Spleen (tissue), 11 donors: Measurements from ENCODE around the gene C19orf53. TPM values are rescaled to one million over a fixed set of nuclear protein-coding genes. Genes with fewer than 3 reads are reported as not detected.

Source experiments
- DNase-seq: peaks from one replicate; pipeline ENCODE4 v3.0.0-alpha.2; 2020
- H3K27ac ChIP-seq, 8 donors: fragments of 200-600 bp; sonication (generic) in 7 of 8; 1 replicate in 4 of 8; 2 replicates in 4 of 8; pipeline versions ENCODE4 v1.5.0 to v1.8.0; 2016 to 2021; ENCODE audit warnings: inconsistent platforms in 4 of 8, mild to moderate bottlenecking in 4 of 8, moderate library complexity in 1 of 8
- H3K27me3 ChIP-seq, 7 donors: fragments of 200-600 bp; sonication (generic) in 6 of 7; replicated peaks in 1 of 7; 1 replicate in 4 of 7; 2 replicates in 3 of 7; pipeline versions ENCODE4 v1.5.0 to v1.8.0; 2016 to 2021; ENCODE audit warnings: inconsistent platforms in 3 of 7, mild to moderate bottlenecking in 1 of 7
- H3K36me3 ChIP-seq, 6 donors: fragments of 200-600 bp; sonication (generic) in 5 of 6; 1 replicate in 4 of 6; 2 replicates in 2 of 6; pipeline versions ENCODE4 v1.5.0 to v1.8.0; 2016 to 2021; ENCODE audit warnings: inconsistent platforms in 2 of 6
- H3K4me1 ChIP-seq, 6 donors: fragments of 200-600 bp; sonication (generic) in 5 of 6; 1 replicate in 3 of 6; 2 replicates in 3 of 6; pipeline versions ENCODE4 v1.5.0 to v1.8.0; 2016 to 2021; ENCODE audit warnings: inconsistent platforms in 3 of 6
- H3K4me3 ChIP-seq, 8 donors: fragments of 200-600 bp; sonication (generic) in 7 of 8; 1 replicate in 4 of 8; 2 replicates in 4 of 8; pipeline versions ENCODE4 v1.5.0 to v1.8.0; 2016 to 2021; ENCODE audit warnings: inconsistent platforms in 4 of 8, mild to moderate bottlenecking in 4 of 8, moderate library complexity in 2 of 8
- H3K9me3 ChIP-seq, 8 donors: fragments of 200-600 bp; sonication (generic) in 7 of 8; 1 replicate in 4 of 8; 2 replicates in 4 of 8; pipeline versions ENCODE4 v1.5.0 to v1.8.0; 2016 to 2021; ENCODE audit warnings: inconsistent platforms in 4 of 8
- POLR2A ChIP-seq, 3 donors: fragments of 450-650 bp; IDR thresholded peaks; one replicate each; pipeline ENCODE4 v1.5.1; 2017; ENCODE audit warnings: antibody characterized with exemption in 3 of 3, mild to moderate bottlenecking in 1 of 3
- POLR2AphosphoS5 ChIP-seq, 3 donors: sonication (generic); formaldehyde crosslinking; IDR thresholded peaks; one replicate each; pipeline ENCODE4 v1.5.1; 2017; ENCODE audit warnings: antibody characterized with exemption in 3 of 3
- WGBS, 5 donors: extraction: QIAGEN DNeasy Blood & Tissue Kit in 3 of 5; methylation state at CpG; one replicate each; pipeline versions ENCODE4 v1.1.5 to v1.1.7; 2013 to 2018; 5-methylcytosine and 5-hydroxymethylcytosine counted together
- intact Hi-C: fragments of 100-400 bp; cut with DNase I; formaldehyde crosslinking; loops from one replicate; pipeline ENCODE4 v1.15.0; 2023; ENCODE audit warnings: low total_unique reads
- polyA plus RNA-seq, 3 donors: library from polyadenylated mRNA; stranded (reverse); fragments of 200-250 nt; gene quantifications; one replicate each; pipeline ENCODE4 v1.2.1, GENCODE V29; 2013
- total RNA-seq, 7 donors: library from RNA; depleted of rRNA in 3 of 7; stranded (reverse); fragments of >200 nt in 3 of 7; fragmentation: NEBNext Ultra II Directional in 4 of 7; extraction: Animal tissue kit (Norgen Biotek cat#: 25700) in 4 of 7; gene quantifications; one replicate each; pipeline versions ENCODE4 v1.1.0 to v1.2.1, GENCODE V29; 2016 to 2021
- TF ChIP-seq, protein P1 (sequence below), 11 experiments: fragments of 200-600 bp in 7 of 11; fragments of 450-650 bp in 4 of 11; sonication (generic) in 4 of 11; IDR thresholded peaks in 8 of 11; conservative IDR thresholded peaks in 3 of 11; 1 replicate in 7 of 11; 2 replicates in 4 of 11; pipeline versions ENCODE4 v1.4.0 to v1.8.0; 2016 to 2021; ENCODE audit warnings: antibody characterized with exemption in 11 of 11, inconsistent platforms in 4 of 11, mild to moderate bottlenecking in 1 of 11
- donor health status: healthy with polysubstance abuse.
- donor health status: DM: no; HTN: no; CAD: no; lungs with moderate emphysema.
- donor health status: DM: no; HTN: no; CAD: no.
- donor health status: Bipolar disorder and iron deficiency.
- donor health status: healthy.
- donor health status: DM: no; HTN: no; CAD: no.
- donor health status: DM: yes; HTN: yes; CAD: no.

Gene C19orf53
- total and polyA plus RNA-seq, 10 donors = 39.6 to 190 (median 107) TPM

DNA sequence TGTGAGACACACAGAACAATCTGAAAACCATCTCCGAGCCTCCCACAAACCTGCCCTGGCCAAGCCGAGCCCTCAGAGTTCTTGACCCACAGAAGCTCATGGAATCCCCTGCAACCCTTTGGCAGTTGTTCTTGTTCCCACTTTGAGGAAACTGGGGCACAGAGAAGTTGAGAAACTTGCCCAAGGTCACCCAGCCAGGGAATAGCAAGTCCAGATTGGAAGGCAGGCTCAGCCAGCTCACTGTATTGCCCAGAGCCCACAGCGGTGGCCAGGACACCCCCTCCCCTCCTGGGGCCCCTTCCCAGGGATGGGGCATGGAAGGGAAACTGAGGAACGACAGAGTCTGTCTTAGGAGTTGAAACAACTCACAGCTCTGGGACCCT, 22.8 kb downstream of the C19orf53 start:
- no peak for DNase-seq
- Histone ChIP-seq H3K36me3 (peaks cover 0 to 18% (median 0%) of the 10 kb centered on the region in 6 donors), H3K4me1 (peaks cover 11 to 48% (median 35%) of the 10 kb centered on the region in 6 donors), H3K27me3 (no peaks in the 10 kb centered on the region), H3K4me3 (peak overlapping the region in 2 of 8 donors; percentile 83 to 90), H3K9me3 (no peaks in the 10 kb centered on the region), H3K27ac (peak overlapping the region; percentile 32 to 96 (median 90))
- 44 to 72% (median 68%) methylated on average over 3 to 4 of the region's 4 CpGs for WGBS, 5 donors
- intact Hi-C loops = no loop called here
- TF ChIP-seq POLR2AphosphoS5 (IDR thresholded peaks at IDR 0.05) (no peak), POLR2A (IDR thresholded peaks at IDR 0.05) (no peak)

DNA sequence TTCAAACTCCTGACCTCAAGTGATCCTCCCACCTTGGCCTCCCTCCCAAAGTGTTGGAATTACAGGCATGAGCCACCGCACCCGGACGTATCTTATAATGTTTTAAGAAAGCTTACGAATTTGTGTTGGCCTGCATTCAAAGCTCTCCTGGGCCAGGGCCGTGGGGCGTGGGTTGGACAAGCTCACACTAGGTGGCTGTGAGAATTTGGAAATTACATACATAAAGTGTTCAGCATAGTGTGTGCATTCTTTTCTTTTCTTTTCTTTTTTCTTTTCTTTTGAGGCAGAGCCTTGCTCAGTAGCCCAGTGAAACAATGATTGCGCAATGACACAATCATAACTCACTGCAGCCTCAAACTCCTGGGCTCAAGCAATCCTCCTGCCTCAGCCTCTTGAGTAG, 23.6 kb downstream of the C19orf53 start:
- TF ChIP-seq POLR2A (IDR thresholded peaks at IDR 0.05) (no peak), POLR2AphosphoS5 (IDR thresholded peaks at IDR 0.05) (no peak)
- TF ChIP-seq, protein P1, sequence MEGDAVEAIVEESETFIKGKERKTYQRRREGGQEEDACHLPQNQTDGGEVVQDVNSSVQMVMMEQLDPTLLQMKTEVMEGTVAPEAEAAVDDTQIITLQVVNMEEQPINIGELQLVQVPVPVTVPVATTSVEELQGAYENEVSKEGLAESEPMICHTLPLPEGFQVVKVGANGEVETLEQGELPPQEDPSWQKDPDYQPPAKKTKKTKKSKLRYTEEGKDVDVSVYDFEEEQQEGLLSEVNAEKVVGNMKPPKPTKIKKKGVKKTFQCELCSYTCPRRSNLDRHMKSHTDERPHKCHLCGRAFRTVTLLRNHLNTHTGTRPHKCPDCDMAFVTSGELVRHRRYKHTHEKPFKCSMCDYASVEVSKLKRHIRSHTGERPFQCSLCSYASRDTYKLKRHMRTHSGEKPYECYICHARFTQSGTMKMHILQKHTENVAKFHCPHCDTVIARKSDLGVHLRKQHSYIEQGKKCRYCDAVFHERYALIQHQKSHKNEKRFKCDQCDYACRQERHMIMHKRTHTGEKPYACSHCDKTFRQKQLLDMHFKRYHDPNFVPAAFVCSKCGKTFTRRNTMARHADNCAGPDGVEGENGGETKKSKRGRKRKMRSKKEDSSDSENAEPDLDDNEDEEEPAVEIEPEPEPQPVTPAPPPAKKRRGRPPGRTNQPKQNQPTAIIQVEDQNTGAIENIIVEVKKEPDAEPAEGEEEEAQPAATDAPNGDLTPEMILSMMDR (IDR thresholded peaks at IDR 0.05 in 8 of 11, conservative IDR thresholded peaks at IDR 0.05 in 3 of 11) = no peak
- intact Hi-C loops = no loop called here
- H3K27ac ChIP-seq = peak overlapping the region in 5 of 8 donors; percentile 88 to 96 (median 94)
- no peaks in the 10 kb centered on the region for H3K9me3 ChIP-seq
- DNase-seq = no peak
- peaks cover 0 to 25% (median 0%) of the 10 kb centered on the region in 6 donors for H3K36me3 ChIP-seq
- WGBS, 5 donors = 82 to 90% (median 85%) methylated on average over 7 of the region's 7 CpGs
- H3K4me1 ChIP-seq = peaks cover 11 to 48% (median 35%) of the 10 kb centered on the region in 6 donors
- H3K4me3 ChIP-seq = no peak overlapping the region
- H3K27me3 ChIP-seq = no peaks in the 10 kb centered on the region

DNA sequence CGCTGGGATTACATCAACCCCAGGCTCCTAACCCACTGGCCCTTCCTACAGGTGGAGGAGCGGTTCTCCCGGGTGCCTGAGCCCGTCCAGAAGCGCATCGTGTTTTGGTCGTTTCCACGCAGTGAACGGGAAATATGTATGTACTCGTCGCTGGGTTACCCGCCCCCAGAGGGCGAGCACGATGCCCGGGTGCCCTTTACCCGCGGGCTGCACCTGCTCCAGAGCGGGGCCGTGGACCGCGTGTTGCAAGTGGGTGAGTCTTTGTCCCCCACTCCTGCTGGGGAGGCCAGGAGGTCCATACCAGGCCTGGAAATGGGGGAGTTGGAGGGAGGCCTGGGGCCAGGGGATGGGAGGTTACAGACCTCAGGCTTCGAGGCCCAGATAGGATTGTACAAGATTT, 25.4 kb downstream of the C19orf53 start:
- DNase-seq = peak; percentile 74
- intact Hi-C loops = no loop called here
- WGBS, 5 donors = 94 to 96% (median 96%) methylated on average over 18 to 22 of the region's 22 CpGs

DNA sequence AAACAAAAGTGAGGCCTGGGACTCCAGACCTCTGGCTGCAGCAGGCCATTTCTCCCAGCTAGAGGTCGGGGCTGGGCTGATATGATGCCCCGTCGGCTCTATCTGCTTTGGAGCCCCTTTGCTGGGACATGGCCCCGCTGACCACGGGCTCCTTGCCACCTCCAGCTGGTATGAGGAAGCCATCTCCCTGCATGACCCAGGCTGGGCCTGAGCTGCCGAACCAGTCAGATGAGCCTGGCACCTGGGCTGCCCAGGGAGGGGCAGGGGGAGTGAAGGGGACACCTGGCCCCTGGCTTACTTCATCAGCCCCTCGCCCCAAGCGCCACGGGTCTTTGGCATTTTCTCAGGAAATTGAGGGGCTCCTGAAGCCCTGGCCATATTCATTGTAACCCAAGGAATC, 28.8 kb downstream of the C19orf53 start:
- Histone ChIP-seq H3K4me1 (peaks cover 0 to 5% (median 1%) of the 10 kb centered on the region in 6 donors), H3K27me3 (no peaks in the 10 kb centered on the region), H3K4me3 (no peak overlapping the region), H3K27ac (no peak overlapping the region), H3K9me3 (no peaks in the 10 kb centered on the region), H3K36me3 (peaks cover 0 to 68% (median 6%) of the 10 kb centered on the region in 6 donors)
- no peak for DNase-seq
- TF ChIP-seq, protein P1 (IDR thresholded peaks at IDR 0.05 in 8 of 11, conservative IDR thresholded peaks at IDR 0.05 in 3 of 11) = no peak
- 87 to 97% (median 89%) methylated on average over 7 to 9 of the region's 9 CpGs for WGBS, 5 donors
- intact Hi-C loops = no loop called here

More for the DNA sequence above, 25.4 kb downstream of the C19orf53 start:
- H3K4me1 ChIP-seq = peaks cover 11 to 33% (median 27%) of the 10 kb centered on the region in 6 donors
- peaks cover 0 to 36% (median 1%) of the 10 kb centered on the region in 6 donors for H3K36me3 ChIP-seq
- H3K9me3 ChIP-seq = no peaks in the 10 kb centered on the region
- no peaks in the 10 kb centered on the region for H3K27me3 ChIP-seq
- H3K4me3 ChIP-seq = no peak overlapping the region
- no peak overlapping the region for H3K27ac ChIP-seq
- TF ChIP-seq, protein P1 (IDR thresholded peaks at IDR 0.05 in 8 of 11, conservative IDR thresholded peaks at IDR 0.05 in 3 of 11) = no peak
- TF ChIP-seq POLR2AphosphoS5 (IDR thresholded peaks at IDR 0.05) (no peak), POLR2A (IDR thresholded peaks at IDR 0.05) (no peak)
